Sigmoid colon (tissue), 7 donors: ENCODE results near the gene SS18. TPM values are rescaled to one million over a fixed set of nuclear protein-coding genes. Genes with fewer than 3 reads are reported as not detected.

Experiments used
- DNase-seq: peaks from one replicate; pipeline ENCODE4 v3.0.0-alpha.2; 2019
- H3K27ac ChIP-seq, 4 donors: fragments of 200-600 bp; sonication (generic); one replicate each; pipeline ENCODE4 v1.5.1; 2016 to 2019; ENCODE audit warnings: mild to moderate bottlenecking in 1 of 4
- H3K27me3 ChIP-seq, 3 donors: fragments of 200-600 bp; sonication (generic); one replicate each; pipeline ENCODE4 v1.5.1; 2019; ENCODE audit warnings: mild to moderate bottlenecking in 1 of 3
- H3K36me3 ChIP-seq, 4 donors: fragments of 200-600 bp; sonication (generic); one replicate each; pipeline ENCODE4 v1.5.1; 2016 to 2019
- H3K4me1 ChIP-seq, 4 donors: fragments of 200-600 bp; sonication (generic); one replicate each; pipeline ENCODE4 v1.5.1; 2017 to 2019
- H3K4me3 ChIP-seq, 4 donors: fragments of 200-600 bp; sonication (generic); one replicate each; pipeline ENCODE4 v1.5.1; 2017 to 2019; ENCODE audit warnings: mild to moderate bottlenecking in 2 of 4, moderate library complexity in 1 of 4
- H3K9me3 ChIP-seq, 4 donors: fragments of 200-600 bp in 3 of 4; sonication (generic) in 3 of 4; one replicate each; pipeline versions ENCODE4 v1.5.1 to v1.6.1; 2013 to 2019
- CTCF ChIP-seq, 4 experiments: fragments of 450-650 bp in 3 of 4; fragments of 200-600 bp in 1 of 4; IDR thresholded peaks; one replicate each; pipeline ENCODE4 v1.5.1; 2016 to 2019; ENCODE audit warnings: antibody characterized with exemption in 4 of 4, mild to moderate bottlenecking in 3 of 4, moderate library complexity in 2 of 4
- EP300 ChIP-seq, 4 donors: sonication (generic); formaldehyde crosslinking; IDR thresholded peaks; one replicate each; pipeline ENCODE4 v1.6.1; 2017; ENCODE audit warnings: antibody characterized with exemption in 4 of 4
- POLR2A ChIP-seq, 2 donors: fragments of 450-650 bp; IDR thresholded peaks; one replicate each; pipeline ENCODE4 v1.6.1; 2016; ENCODE audit warnings: antibody characterized with exemption in 2 of 2, mild to moderate bottlenecking in 2 of 2, moderate library complexity in 2 of 2
- POLR2AphosphoS5 ChIP-seq, 4 donors: sonication (generic); formaldehyde crosslinking; IDR thresholded peaks; one replicate each; pipeline ENCODE4 v1.6.1; 2017; ENCODE audit warnings: antibody characterized with exemption in 4 of 4
- WGBS, 2 donors: extraction: QIAGEN DNeasy Blood & Tissue Kit; methylation state at CpG; one replicate each; pipeline ENCODE4 v1.1.7; 2013; 5-methylcytosine and 5-hydroxymethylcytosine counted together
- intact Hi-C: fragments of 100-400 bp; cut with DNase I; formaldehyde crosslinking; loops from one replicate; pipeline ENCODE4 v1.15.1; 2023
- polyA plus RNA-seq, 3 donors: library from polyadenylated mRNA; stranded (reverse); fragments of 200-250 nt; gene quantifications; one replicate each; pipeline ENCODE4 v1.2.3, GENCODE V29; 2013
- total RNA-seq, 4 donors: library from RNA; depleted of rRNA; stranded (reverse); fragments of >200 nt; gene quantifications; one replicate each; pipeline ENCODE4 v1.1.0, GENCODE V29; 2016
- donor health status: healthy with polysubstance abuse.
- donor health status: Bipolar disorder and iron deficiency.
- donor health status: healthy.

Gene SS18
- total and polyA plus RNA-seq, 7 donors = 22.8 to 204 (median 89.2) TPM

DNA sequence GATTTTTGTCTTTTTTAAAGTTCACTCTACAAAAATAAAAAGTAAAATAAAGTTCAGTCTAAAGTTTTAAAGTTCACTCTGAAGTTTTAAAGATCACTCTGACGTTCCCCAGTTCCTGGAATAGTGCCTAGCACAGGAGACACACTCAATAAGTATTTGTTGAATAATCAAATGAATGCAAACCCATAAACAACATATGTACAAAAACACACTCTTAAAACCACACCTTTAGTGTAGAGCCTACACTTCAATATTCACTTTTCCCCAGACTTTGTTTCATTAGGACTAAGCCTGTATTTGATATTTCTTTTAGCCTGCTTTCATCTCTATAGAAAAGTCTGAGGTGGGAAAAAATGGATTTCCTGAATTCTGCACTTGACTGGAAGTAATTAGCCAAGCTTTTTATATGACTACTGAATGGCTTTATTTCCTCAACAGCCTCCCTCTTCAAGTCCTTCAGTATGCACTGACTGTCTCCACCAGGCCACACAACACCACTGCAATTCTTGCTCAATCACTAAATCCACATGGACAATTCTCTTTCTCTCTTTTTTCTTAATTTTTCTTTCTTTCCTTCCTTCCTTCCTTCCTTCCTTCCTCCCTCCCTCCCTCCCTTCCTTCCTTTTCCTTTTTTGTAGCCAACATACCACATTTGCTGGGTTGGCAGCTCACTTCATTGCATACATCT, 104.6 kb downstream of the SS18 start:
- Histone ChIP-seq H3K27ac (no peak overlapping the region), H3K36me3 (no peaks in the 10 kb centered on the region), H3K4me3 (no peak overlapping the region), H3K27me3 (no peaks in the 10 kb centered on the region), H3K4me1 (no peaks in the 10 kb centered on the region), H3K9me3 (no peaks in the 10 kb centered on the region)
- 11 to 64% methylated on average over 1 of the region's 1 CpG for WGBS, 2 donors
- TF ChIP-seq EP300 (IDR thresholded peaks at IDR 0.05) (no peak), POLR2A (IDR thresholded peaks at IDR 0.05) (no peak)
- DNase-seq = no peak
- intact Hi-C loops = no loop called here

DNA sequence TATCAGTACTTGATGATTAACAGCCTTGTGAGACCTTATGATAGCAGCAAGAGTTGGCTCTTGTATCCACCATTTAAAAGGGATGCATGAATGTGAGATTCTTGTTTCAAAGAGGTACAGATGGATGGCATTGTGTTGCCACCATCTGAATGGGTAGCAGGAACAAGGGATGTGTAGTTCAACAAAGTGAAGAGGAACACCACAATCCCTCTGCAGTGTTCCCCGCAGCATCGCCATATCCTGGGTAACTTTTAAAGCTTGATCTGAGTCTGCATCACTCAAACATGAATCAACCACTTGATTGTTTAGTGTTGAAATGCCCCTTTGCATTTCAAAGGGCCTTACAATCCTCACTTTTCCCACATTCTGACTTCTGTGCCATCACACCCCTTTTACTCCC, 106.7 kb downstream of the SS18 start:
- Histone ChIP-seq H3K27me3 (no peaks in the 10 kb centered on the region), H3K27ac (no peak overlapping the region), H3K4me3 (no peak overlapping the region), H3K36me3 (no peaks in the 10 kb centered on the region), H3K4me1 (peaks cover 0 to 4% (median 0%) of the 10 kb centered on the region in 4 donors), H3K9me3 (no peaks in the 10 kb centered on the region)
- DNase-seq = no peak
- intact Hi-C loops = no loop called here
- 97 to 99% methylated on average over 2 of the region's 2 CpGs for WGBS, 2 donors
- TF ChIP-seq EP300 (IDR thresholded peaks at IDR 0.05) = no peak
- TF ChIP-seq POLR2A (IDR thresholded peaks at IDR 0.05) = no peak
- no peak for TF ChIP-seq CTCF (IDR thresholded peaks at IDR 0.05)
- no peak for TF ChIP-seq POLR2AphosphoS5 (IDR thresholded peaks at IDR 0.05)

- H3K36me3 ChIP-seq = no peaks in the 10 kb centered on the region
- H3K4me3 ChIP-seq = no peak overlapping the region
- 89 to 91% methylated on average over 3 of the region's 3 CpGs for WGBS, 2 donors
- H3K9me3 ChIP-seq = no peaks in the 10 kb centered on the region
- peaks cover 0 to 4% (median 0%) of the 10 kb centered on the region in 4 donors for H3K4me1 ChIP-seq
- no peak for DNase-seq
- intact Hi-C loops = no loop called here
- H3K27me3 ChIP-seq = no peaks in the 10 kb centered on the region
- no peak overlapping the region for H3K27ac ChIP-seq
- TF ChIP-seq POLR2A (IDR thresholded peaks at IDR 0.05) = no peak
- TF ChIP-seq CTCF (IDR thresholded peaks at IDR 0.05) = no peak
- no peak for TF ChIP-seq POLR2AphosphoS5 (IDR thresholded peaks at IDR 0.05)
- no peak for TF ChIP-seq EP300 (IDR thresholded peaks at IDR 0.05)
Observed at GRCh38 chr18:25982961-25983360, 107.5 kb downstream of the SS18 start.

- 61 to 65% methylated on average over 1 of the region's 1 CpG for WGBS, 2 donors
- H3K36me3 ChIP-seq = no peaks in the 10 kb centered on the region
- H3K27ac ChIP-seq = no peak overlapping the region
- peaks cover 0 to 4% (median 0%) of the 10 kb centered on the region in 4 donors for H3K4me1 ChIP-seq
- TF ChIP-seq POLR2A (IDR thresholded peaks at IDR 0.05) (no peak), CTCF (IDR thresholded peaks at IDR 0.05) (no peak), EP300 (IDR thresholded peaks at IDR 0.05) (no peak)
- intact Hi-C loops = no loop called here
- H3K4me3 ChIP-seq = no peak overlapping the region
- no peak for DNase-seq
- H3K27me3 ChIP-seq = no peaks in the 10 kb centered on the region
- H3K9me3 ChIP-seq = no peaks in the 10 kb centered on the region
Observed at GRCh38 chr18:25982153-25982552, 108.3 kb downstream of the SS18 start.

- H3K9me3 ChIP-seq = no peaks in the 10 kb centered on the region
- no peak overlapping the region for H3K27ac ChIP-seq
- no peaks in the 10 kb centered on the region for H3K36me3 ChIP-seq
- no peak for DNase-seq
- H3K4me3 ChIP-seq = no peak overlapping the region
- TF ChIP-seq POLR2A (IDR thresholded peaks at IDR 0.05) (no peak), POLR2AphosphoS5 (IDR thresholded peaks at IDR 0.05) (no peak), EP300 (IDR thresholded peaks at IDR 0.05) (no peak), CTCF (IDR thresholded peaks at IDR 0.05) (no peak)
- WGBS, 2 donors = 69 to 82% methylated on average over 2 of the region's 2 CpGs
- peaks cover 0 to 7% (median 4%) of the 10 kb centered on the region in 4 donors for H3K4me1 ChIP-seq
- H3K27me3 ChIP-seq = no peaks in the 10 kb centered on the region
- intact Hi-C loops = no loop called here
Observed at GRCh38 chr18:25979369-25980040, 110.9 kb downstream of the SS18 start.
